Neuron (in vitro differentiated cells): ENCODE measurements around the gene MRFAP1.
"Not testable (repeated sequence)": the region's sequence is repeated elsewhere in the genome, so short reads cannot be mapped to it uniquely, and the experiment has no call there.

Source experiments
- H2AFZ ChIP-seq: one replicate; pipeline ENCODE4 v1.6.1; 2013; ENCODE audit warnings: low read depth, mild to moderate bottlenecking, inconsistent platforms, low read length, moderate library complexity
- H3K27me3 ChIP-seq: one replicate; pipeline ENCODE4 v1.6.1; 2013; ENCODE audit warnings: low read length; ENCODE audit not compliant: insufficient read depth
- H3K36me3 ChIP-seq: one replicate; pipeline ENCODE4 v1.6.1; 2013; ENCODE audit warnings: low read length; ENCODE audit not compliant: insufficient read depth
- H3K4me1 ChIP-seq: one replicate; pipeline ENCODE4 v1.6.1; 2013; ENCODE audit warnings: low read length; ENCODE audit not compliant: insufficient read depth
- H3K4me3 ChIP-seq: 2 replicates; pipeline ENCODE4 v1.5.1; 2013; ENCODE audit warnings: mild to moderate bottlenecking, low read length, moderate library complexity
- H3K9me3 ChIP-seq: one replicate; pipeline ENCODE4 v1.6.1; 2013; ENCODE audit warnings: low read length

MRFAP1 gene

DNA sequence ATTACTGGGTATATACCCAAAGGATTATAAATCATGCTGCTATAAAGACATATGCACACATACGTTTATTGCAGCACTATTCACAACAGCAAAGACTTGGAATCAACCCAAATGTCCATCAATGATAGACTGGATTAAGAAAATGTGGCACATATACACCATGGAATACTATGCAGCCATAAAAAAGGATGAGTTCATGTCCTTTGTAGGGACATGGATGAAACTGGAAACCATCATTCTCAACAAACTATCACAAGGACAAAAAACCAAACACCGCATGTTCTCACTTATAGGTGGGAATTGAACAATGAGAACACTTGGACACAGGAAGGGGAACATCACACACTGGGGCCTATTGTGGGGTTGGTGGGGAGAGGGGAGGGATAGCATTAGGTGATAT lies 14.8 kb downstream of the MRFAP1 start:
- H3K4me3 ChIP-seq, H3K9me3 ChIP-seq, H3K27me3 ChIP-seq, H2AFZ ChIP-seq, H3K36me3 ChIP-seq, H3K4me1 ChIP-seq: not testable (repeated sequence)

DNA sequence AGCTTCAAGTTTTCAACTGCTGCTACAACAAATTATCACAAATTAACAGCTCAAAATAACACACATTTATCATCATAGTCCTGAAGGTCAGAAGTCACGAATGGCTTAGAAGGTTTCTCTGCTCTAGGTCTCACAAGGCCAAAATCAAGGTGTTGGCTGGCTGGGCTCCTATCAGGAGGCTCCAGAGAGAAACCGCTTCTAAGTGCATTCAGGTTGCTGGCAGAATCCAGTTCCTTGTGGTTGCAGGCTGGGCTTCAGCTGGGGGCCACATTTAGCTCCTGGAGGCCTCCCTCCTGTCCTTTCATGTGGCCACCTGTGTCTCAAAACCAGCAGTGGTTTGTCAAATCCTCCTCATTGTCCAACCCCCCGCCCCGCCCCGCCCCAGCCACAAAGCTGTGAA lies 15.4 kb downstream of the MRFAP1 start:
- H3K36me3 ChIP-seq = no peaks in the 10 kb centered on the region
- H2AFZ ChIP-seq = no peak overlapping the region
- H3K27me3 ChIP-seq = no peaks in the 10 kb centered on the region
- peaks cover 7% of the 10 kb centered on the region for H3K9me3 ChIP-seq
- H3K4me3 ChIP-seq = no peak overlapping the region
- H3K4me1 ChIP-seq = no peaks in the 10 kb centered on the region

DNA sequence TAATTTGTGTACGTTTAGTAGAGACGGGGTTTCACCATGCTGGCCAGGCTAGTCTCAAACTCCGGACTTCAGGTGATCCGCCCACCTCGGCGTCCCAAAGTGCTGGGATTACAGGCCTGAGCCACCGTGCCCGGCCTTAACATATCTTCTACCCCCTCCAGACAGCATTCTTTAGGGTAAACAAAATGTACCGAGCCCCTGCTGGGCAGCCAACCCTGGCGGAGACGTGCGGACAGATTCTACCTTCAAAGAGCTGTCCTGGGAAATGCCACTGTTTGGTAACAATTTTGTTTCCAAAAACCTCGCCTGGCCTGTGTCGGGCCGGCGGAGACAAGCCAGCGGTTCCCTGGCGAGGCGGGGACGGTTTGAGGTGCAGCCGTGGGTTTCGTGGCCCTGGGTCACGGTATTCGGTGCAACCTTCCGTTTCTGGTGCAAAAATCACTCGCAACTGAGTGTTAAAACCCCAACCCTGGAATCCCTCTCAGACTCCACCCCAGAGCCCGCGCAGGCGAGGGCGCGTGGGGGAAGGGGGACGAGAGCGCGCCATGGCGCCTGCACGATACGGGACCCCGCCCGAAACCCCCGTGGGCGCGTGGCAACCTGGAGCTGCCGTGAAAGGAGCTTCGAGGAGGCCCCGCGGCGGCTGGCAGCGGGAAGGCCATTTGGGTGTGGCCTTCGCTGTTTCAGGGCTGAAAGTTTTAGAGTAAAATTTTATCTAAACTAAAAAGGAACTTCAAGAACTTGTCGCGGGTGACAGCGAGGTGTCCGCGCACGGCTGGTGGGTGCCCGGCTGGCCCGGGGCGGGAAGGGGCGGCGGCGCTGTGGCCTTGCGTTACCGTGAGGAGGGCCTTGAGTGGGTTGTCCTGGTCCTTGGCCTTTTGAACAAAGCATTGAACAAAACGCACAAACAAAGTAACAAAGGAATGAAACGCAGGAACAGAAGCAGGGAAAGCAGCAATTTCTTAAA lies 17.0 kb downstream of the MRFAP1 start:
- no peak overlapping the region for H2AFZ ChIP-seq
- no peaks in the 10 kb centered on the region for H3K36me3 ChIP-seq

DNA sequence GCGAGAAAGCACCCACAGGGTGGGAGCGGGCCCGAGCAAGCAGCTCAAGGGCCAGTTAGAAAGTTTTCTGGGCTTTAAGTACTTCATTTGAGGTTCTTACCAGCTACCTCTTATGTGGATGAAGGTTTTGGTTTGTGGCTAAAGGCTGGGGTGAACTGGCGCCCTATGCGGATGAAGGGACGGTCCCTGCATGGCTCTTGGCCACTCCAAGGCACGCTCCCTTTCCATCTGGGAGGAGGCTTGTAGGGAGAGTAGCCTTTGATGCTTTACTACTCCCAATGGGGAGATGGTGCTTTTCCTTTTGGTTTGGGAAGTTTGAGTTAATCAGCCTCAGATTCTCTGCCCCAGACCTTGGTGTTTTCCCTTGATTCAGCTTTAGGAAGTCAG lies 17.7 kb downstream of the MRFAP1 start:
- H3K36me3 ChIP-seq = no peaks in the 10 kb centered on the region

More for the DNA sequence above, 17.0 kb downstream of the MRFAP1 start:
- Histone ChIP-seq H3K27me3 (no peaks in the 10 kb centered on the region), H3K9me3 (peaks cover 7% of the 10 kb centered on the region), H3K4me1 (no peaks in the 10 kb centered on the region), H3K4me3 (no peak overlapping the region)

DNA sequence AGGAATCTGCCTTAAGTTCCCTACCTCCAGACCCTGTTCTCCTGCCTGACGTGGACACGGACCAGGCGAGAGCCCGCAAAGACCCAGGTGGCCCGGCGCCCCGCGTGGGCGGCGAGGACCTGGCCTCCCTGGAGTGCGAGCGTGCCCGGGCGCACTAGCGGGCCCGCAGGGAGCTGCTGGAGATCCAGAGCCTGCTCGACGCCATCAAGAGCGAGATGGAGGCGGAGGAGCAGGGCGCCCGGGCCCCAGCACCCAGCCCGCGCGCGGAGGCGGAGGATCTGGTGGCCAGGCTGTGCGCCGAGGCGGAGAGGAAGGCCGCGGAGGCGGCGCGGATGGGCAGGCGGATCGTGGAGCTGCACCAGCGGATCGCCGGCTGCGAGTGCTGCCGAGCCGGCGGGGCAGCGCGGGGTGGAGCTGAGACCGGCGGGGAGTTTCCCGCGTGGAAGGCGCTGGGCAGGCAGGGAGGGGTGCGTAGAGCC lies 18.2 kb downstream of the MRFAP1 start:
- H3K4me3 ChIP-seq = no peak overlapping the region
- no peaks in the 10 kb centered on the region for H3K27me3 ChIP-seq

More for the DNA sequence above, 17.7 kb downstream of the MRFAP1 start:
- Histone ChIP-seq H2AFZ (no peak overlapping the region), H3K4me1 (no peaks in the 10 kb centered on the region), H3K9me3 (peaks cover 7% of the 10 kb centered on the region), H3K4me3 (no peak overlapping the region), H3K27me3 (no peaks in the 10 kb centered on the region)

DNA sequence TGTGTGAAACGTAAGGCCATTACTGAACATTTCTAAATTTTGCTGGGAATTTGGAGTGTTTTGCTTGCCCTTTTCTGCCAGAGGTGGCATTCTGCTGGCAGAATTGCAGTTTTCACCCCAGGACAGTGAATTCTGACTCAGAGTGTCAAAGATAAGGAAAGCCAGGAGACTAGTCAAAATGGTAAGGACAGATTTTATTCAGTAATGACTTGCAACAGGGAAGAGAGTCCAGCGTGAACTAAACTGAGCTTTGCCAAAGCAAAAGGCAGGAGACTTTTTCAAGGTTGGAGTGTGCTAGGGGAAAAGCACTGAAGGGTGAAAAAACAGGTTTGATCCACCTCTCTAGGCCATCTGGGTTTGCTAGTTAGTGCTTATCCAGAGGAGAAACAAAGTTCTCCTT lies 19.4 kb downstream of the MRFAP1 start:
- peaks cover 9% of the 10 kb centered on the region for H3K9me3 ChIP-seq
- H2AFZ ChIP-seq = no peak overlapping the region
- H3K27me3 ChIP-seq = no peaks in the 10 kb centered on the region
- H3K36me3 ChIP-seq = no peaks in the 10 kb centered on the region
- H3K4me3 ChIP-seq = no peak overlapping the region
- H3K4me1 ChIP-seq = no peaks in the 10 kb centered on the region

More for the DNA sequence above, 18.2 kb downstream of the MRFAP1 start:
- Histone ChIP-seq H3K4me1 (no peaks in the 10 kb centered on the region), H3K9me3 (peaks cover 7% of the 10 kb centered on the region), H2AFZ (no peak overlapping the region), H3K36me3 (no peaks in the 10 kb centered on the region)

DNA sequence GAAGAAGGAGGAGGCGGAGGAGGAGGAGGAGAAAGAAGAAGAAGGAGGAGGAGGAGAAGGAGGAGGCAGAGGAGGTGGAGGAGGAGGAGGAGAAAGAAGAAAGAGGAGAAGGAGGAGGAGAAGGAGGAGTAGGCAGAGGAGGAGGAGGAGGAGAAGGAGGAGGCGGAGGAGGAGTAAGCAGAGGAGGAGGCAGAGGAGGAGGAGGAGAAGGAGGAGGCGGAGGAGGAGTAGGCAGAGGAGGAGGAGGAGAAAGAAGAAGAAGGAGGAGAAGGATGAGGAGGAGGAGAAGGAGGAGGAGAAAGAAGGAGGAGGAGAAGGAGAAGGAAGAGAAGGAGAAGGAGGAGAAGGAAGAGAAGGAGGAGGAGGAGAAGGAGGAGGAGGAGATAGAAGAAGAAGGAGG lies 19.9 kb downstream of the MRFAP1 start:
- Histone ChIP-seq H2AFZ (no peak overlapping the region), H3K4me1 (no peaks in the 10 kb centered on the region), H3K9me3 (peaks cover 12% of the 10 kb centered on the region), H3K36me3 (no peaks in the 10 kb centered on the region), H3K27me3 (no peaks in the 10 kb centered on the region), H3K4me3 (no peak overlapping the region)

DNA sequence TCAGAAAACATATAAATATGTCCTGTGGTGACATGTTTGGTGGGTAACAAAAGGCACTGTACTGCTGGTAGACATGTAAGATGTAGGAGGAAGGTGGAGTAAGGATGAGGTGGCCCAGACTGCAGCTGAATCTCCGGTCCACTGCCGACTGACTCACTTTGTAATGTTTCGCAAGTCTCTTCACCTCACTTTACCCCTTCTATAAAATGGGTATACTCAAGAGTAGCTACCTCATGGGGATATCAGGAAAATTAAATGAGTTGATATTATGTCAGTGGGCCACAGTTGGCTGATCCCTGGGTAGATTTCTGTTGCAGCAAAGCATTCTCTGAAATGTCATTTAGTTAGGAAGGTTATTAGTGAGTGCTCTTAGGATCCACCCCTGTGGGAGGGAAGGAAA lies 22.1 kb downstream of the MRFAP1 start:
- Histone ChIP-seq H3K27me3 (no peaks in the 10 kb centered on the region), H3K36me3 (no peaks in the 10 kb centered on the region), H3K4me1 (no peaks in the 10 kb centered on the region), H3K9me3 (peaks cover 9% of the 10 kb centered on the region), H2AFZ (no peak overlapping the region), H3K4me3 (no peak overlapping the region)

DNA sequence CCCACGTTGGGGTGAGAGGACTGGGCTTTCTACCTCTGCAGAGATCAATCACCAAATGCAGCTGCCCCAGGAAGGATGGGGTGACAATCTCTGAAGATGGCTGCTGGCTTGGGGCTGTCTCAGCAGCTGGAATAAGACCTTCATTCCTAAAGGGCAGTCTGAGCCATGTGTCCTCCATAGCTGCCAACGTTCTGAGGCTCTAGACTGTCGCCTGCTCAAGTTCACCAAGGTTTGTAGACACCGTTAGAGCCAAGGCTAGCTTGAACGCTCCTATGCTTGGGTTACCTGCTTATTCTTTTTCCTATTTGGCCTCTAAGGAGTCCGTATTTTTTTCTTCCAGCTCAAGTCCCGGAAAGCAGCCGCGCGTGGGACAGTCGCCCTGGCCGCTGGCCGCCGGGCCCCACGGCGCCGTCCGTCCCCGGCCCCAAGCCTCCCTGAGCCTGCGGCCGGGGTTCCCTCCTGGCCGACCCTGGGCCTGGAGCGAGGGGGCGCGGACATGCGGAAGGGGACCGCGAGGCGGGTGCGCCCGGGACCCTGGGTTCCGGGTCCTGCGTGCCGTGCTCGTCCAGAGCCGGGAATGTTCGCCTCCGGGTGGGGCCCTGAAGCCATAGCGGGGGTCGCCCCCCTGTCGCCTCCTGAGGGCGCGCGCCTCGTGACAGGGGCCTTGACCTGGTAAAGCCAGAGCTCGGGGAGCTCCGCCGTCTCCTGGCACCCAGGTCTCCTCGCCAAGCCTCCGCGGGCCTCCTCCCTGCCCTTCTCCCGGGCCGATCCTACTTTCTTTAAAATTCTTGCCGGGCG lies 23.3 kb downstream of the MRFAP1 start:
- Histone ChIP-seq H2AFZ (no peak overlapping the region), H3K4me1 (no peaks in the 10 kb centered on the region), H3K36me3 (no peaks in the 10 kb centered on the region), H3K9me3 (peaks cover 7% of the 10 kb centered on the region), H3K27me3 (no peaks in the 10 kb centered on the region), H3K4me3 (no peak overlapping the region)

DNA sequence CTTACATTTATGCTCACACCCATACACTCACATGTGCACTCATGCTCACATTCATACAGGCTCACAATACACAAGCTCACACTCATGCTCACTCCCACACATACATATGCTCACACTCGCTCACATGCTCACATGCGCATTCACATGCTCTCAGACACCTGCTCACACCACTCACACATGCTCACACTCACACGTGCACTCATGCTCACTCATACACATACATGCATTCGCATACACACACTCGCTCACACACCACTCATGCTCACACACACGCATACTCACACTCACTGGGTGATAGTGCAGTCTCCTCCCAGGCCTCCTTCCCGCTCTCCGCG lies 24.8 kb downstream of the MRFAP1 start:
- H2AFZ ChIP-seq = no peak overlapping the region
- no peaks in the 10 kb centered on the region for H3K27me3 ChIP-seq
- peaks cover 5% of the 10 kb centered on the region for H3K9me3 ChIP-seq
- H3K4me3 ChIP-seq = no peak overlapping the region
- no peaks in the 10 kb centered on the region for H3K4me1 ChIP-seq
- H3K36me3 ChIP-seq = no peaks in the 10 kb centered on the region

DNA sequence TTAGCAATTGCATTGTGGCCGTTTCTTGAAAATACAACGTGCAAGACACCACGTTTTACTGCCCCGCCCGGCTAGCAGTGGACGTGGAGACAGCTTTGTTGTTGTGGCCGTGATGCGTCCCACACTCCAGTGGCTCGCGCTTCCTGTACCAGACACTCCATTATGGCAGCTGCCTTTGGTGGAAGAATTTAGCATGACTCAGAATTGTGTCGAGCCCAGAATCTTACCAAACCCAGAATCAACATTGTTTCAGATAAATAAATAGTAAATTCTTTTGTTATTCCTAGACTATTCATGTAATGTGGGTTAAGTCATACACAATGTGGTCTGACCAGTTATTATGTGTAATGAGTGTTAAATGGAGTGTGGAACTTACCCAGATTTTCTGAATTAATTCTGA lies 27.9 kb downstream of the MRFAP1 start:
- no peak overlapping the region for H2AFZ ChIP-seq
- H3K4me3 ChIP-seq = no peak overlapping the region
- H3K27me3 ChIP-seq = no peaks in the 10 kb centered on the region
- peaks cover 5% of the 10 kb centered on the region for H3K9me3 ChIP-seq
- H3K4me1 ChIP-seq = no peaks in the 10 kb centered on the region
- H3K36me3 ChIP-seq = no peaks in the 10 kb centered on the region

DNA sequence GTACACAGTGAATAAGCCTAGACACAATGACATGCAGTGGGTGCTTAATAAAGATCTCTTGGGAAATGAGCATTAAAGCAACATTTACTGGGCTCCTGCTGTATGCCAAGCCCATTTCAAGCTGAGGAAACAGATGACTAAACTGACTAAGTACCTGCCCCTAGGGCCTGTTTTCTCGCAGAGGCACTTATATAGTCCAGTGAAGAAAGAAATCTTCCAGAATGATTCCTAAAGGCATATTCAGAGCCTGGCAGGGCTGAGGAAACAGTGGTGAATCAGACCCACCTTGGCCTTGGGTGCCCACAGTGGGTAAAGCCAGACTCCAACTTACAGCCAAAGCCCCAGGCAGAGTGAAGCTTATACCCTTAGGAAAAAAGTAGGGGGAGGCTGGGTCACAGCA lies 31.2 kb downstream of the MRFAP1 start:
- H3K4me3 ChIP-seq = no peak overlapping the region
- no peak overlapping the region for H2AFZ ChIP-seq
- H3K9me3 ChIP-seq = no peaks in the 10 kb centered on the region
- H3K4me1 ChIP-seq = peaks cover 19% of the 10 kb centered on the region
- no peaks in the 10 kb centered on the region for H3K27me3 ChIP-seq
- H3K36me3 ChIP-seq = peaks cover 7% of the 10 kb centered on the region

DNA sequence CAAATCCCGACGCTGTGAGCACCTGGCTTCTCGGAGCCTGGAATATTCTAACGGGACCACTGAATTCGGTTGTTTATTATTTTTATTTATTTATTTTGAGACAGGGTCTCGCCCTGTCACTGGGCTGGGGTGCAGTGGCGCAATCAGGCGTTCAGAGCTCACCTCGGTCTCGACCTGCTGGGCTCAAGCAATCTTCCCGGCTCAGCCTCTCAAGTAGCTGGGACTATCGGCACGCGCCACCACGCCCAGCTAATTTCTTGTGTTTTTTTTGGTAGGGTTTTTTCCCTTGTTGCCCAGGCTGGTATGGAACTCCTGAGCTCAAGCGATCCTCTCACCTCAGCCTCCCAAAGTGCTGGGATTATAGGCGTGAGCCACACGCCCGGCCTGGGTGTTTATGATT lies 31.6 kb downstream of the MRFAP1 start:
- Histone ChIP-seq H2AFZ (no peak overlapping the region), H3K27me3 (no peaks in the 10 kb centered on the region), H3K9me3 (no peaks in the 10 kb centered on the region), H3K4me3 (no peak overlapping the region), H3K4me1 (peaks cover 19% of the 10 kb centered on the region), H3K36me3 (peaks cover 9% of the 10 kb centered on the region)
